HEK293 (cell line): ENCODE data around the gene EDIL3.

ENCODE experiments used
- REPIN1 ChIP-seq: fragments of 450-650 bp; formaldehyde crosslinking; IDR thresholded peaks from 2 replicates; pipeline ENCODE4 v1.5.1; 2017; ENCODE audit warnings: missing biosample characterization, missing genetic modification characterization, low read depth
- ZBTB1 ChIP-seq: fragments of 450-650 bp; formaldehyde crosslinking; IDR thresholded peaks from 2 replicates; pipeline ENCODE4 v1.5.1; 2016; ENCODE audit warnings: missing biosample characterization, missing genetic modification characterization
- ZNF138 ChIP-seq: fragments of 450-650 bp; formaldehyde crosslinking; IDR thresholded peaks from 2 replicates; pipeline ENCODE4 v1.5.1; 2016; ENCODE audit warnings: missing biosample characterization, missing genetic modification characterization, borderline replicate concordance
- ZNF140 ChIP-seq: fragments of 450-650 bp; formaldehyde crosslinking; IDR thresholded peaks from 2 replicates; pipeline ENCODE4 v1.5.1; 2016; ENCODE audit warnings: missing biosample characterization, missing genetic modification characterization
- ZNF433 ChIP-seq: fragments of 450-650 bp; formaldehyde crosslinking; IDR thresholded peaks from 2 replicates; pipeline ENCODE4 v1.5.1; 2016; ENCODE audit warnings: missing biosample characterization, missing genetic modification characterization, low read depth
- ZNF473 ChIP-seq: fragments of 450-650 bp; formaldehyde crosslinking; IDR thresholded peaks from 2 replicates; pipeline ENCODE4 v1.5.1; 2017; ENCODE audit warnings: missing biosample characterization, missing genetic modification characterization
- ZNF561 ChIP-seq: fragments of 450-650 bp; IDR thresholded peaks from 2 replicates; pipeline ENCODE4 v1.5.1; 2018; ENCODE audit warnings: missing biosample characterization, missing genetic modification characterization, borderline replicate concordance
- ZNF792 ChIP-seq: fragments of 450-650 bp; formaldehyde crosslinking; IDR thresholded peaks from 2 replicates; pipeline ENCODE4 v1.5.1; 2016; ENCODE audit warnings: missing biosample characterization, missing genetic modification characterization
- TF ChIP-seq, protein P1 (sequence below): fragments of 450-650 bp; formaldehyde crosslinking; IDR thresholded peaks from 2 replicates; pipeline ENCODE4 v1.5.1; 2016; ENCODE audit warnings: missing biosample characterization, missing genetic modification characterization
- TF ChIP-seq, protein P2 (sequence below): fragments of 450-650 bp; formaldehyde crosslinking; IDR thresholded peaks from 2 replicates; pipeline ENCODE4 v1.5.1; 2017; ENCODE audit warnings: missing biosample characterization, mild to moderate bottlenecking, missing genetic modification characterization, moderate library complexity

DNA sequence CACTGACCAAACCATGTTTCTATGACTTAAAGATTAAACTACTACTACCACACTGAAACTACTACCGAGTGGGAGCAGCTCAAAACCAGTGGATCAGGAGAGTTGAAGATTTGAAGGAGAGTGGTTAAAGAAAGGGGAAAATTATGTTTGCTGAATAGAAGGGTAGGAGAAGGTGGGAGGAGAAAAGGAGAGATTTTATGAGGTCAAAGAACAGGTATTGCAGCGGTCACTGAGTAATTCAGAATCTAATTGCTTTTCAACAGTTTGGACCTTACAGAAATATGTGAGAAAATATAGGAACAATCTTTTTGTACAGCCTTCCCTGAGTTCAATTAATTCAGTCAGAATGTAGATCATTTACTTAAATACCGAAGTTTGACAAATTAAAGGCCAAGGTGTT, 24.6 kb downstream of the EDIL3 start:
- TF ChIP-seq, protein P1, sequence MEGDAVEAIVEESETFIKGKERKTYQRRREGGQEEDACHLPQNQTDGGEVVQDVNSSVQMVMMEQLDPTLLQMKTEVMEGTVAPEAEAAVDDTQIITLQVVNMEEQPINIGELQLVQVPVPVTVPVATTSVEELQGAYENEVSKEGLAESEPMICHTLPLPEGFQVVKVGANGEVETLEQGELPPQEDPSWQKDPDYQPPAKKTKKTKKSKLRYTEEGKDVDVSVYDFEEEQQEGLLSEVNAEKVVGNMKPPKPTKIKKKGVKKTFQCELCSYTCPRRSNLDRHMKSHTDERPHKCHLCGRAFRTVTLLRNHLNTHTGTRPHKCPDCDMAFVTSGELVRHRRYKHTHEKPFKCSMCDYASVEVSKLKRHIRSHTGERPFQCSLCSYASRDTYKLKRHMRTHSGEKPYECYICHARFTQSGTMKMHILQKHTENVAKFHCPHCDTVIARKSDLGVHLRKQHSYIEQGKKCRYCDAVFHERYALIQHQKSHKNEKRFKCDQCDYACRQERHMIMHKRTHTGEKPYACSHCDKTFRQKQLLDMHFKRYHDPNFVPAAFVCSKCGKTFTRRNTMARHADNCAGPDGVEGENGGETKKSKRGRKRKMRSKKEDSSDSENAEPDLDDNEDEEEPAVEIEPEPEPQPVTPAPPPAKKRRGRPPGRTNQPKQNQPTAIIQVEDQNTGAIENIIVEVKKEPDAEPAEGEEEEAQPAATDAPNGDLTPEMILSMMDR (tag by site-specific recombination), result no peak
- TF ChIP-seq ZNF473 (tag by site-specific recombination) (no peak), ZNF561 (tag by site-specific recombination) (no peak), ZNF138 (tag by site-specific recombination) (no peak), ZNF792 (tag by site-specific recombination) (no peak), ZNF433 (tag by site-specific recombination) (no peak), ZNF140 (tag by site-specific recombination) (no peak), REPIN1 (tag by site-specific recombination) (no peak), ZBTB1 (tag by site-specific recombination) (no peak)
- TF ChIP-seq, protein P2, sequence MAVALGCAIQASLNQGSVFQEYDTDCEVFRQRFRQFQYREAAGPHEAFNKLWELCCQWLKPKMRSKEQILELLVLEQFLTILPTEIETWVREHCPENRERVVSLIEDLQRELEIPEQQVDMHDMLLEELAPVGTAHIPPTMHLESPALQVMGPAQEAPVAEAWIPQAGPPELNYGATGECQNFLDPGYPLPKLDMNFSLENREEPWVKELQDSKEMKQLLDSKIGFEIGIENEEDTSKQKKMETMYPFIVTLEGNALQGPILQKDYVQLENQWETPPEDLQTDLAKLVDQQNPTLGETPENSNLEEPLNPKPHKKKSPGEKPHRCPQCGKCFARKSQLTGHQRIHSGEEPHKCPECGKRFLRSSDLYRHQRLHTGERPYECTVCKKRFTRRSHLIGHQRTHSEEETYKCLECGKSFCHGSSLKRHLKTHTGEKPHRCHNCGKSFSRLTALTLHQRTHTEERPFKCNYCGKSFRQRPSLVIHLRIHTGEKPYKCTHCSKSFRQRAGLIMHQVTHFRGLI (tag by site-specific recombination), result no peak
